ENCODE data around the gene EPB41L1. TPM values are rescaled to one million over a fixed set of nuclear protein-coding genes. Genes with fewer than 3 reads are reported as not detected.

The EPB41L1 gene
- total RNA-seq, result 111 TPM

GRCh38 chr20:36154700-36155628, at the start of gene EPB41L1:
Gene EPB41L1, plus strand, starts transcription at chr20:36154740. Its CDS starts 19,038 bp downstream, at chr20:36173778.

DNA sequence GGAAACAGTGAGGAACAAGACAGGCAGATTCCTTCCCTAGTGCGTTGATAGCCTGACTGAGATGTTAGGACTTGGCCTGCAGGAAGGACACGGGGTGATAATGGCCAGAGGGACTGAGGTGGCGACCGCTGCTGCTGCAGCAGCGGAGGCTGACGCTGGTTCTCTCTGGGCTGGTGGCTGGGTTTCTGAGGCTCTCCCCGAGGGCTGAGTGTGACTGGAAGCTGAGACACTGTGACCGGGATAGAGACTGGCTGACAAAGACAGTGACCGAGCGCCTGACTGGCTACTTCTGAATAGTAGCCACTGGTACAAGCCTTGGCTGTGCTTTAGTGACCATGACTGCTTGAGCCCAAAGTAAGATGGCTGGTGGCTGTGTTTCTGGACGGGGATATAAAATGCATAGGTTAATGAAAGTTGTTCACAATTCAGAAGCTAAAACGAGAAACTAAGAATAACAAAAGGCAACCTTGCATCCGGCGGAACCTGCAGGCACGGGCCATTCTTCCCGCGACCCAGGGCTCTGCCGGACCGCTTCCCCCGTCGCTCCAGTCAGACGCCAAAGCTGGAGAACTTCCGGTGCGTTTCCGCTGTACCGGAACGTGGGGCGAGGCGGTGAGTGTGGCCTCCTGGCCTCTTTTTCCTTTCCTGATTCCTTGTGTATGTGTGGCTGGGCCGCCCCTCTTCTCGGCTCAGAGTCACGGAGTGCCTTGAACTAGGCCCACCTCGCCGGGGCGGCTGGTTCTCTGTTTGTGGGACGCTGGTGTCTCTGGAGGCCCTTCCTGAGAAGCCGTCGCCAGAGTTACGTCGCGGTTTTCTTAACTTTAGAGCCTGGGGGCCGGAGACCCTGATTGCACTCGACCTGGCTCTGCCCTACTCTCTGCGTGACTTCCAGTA, 81.6 kb downstream of the EPB41L1 start, which contains the start of gene AAR2:
Gene AAR2, plus strand, starts transcription at position 587 of the 894 bp plus-strand sequence. CDS start 3,391 bp downstream, outside the sequence.

Other genes starting within 250 kb of the EPB41L1 start
- 27.9 TPM for gene SCAND1, start 200.2 kb upstream of the EPB41L1 start, total RNA-seq
- 4.1 TPM for gene CNBD2, start 186.2 kb upstream of the EPB41L1 start, total RNA-seq
- 24.4 TPM for gene AAR2, start 81.7 kb downstream of the EPB41L1 start, total RNA-seq
- 93.6 TPM for gene DLGAP4, start 151.6 kb downstream of the EPB41L1 start, total RNA-seq